ENCODE results near the gene BTRC.
A peak's percentile ranks its signal among the peaks of the same experiment; 100 is the strongest.

The BTRC gene

GRCh38 chr10:101573885-101574753, 220.2 kb downstream of the BTRC start:
- no peak for TF ChIP-seq CTCF (IDR thresholded peaks at IDR 0.05; ENCODE audit: low read depth, low read length)
- no peak overlapping the region for H3K4me3 ChIP-seq (replicated peaks in 1 of 2; ENCODE audit: low read depth in 2 of 2, low read length in 2 of 2)
- no peak for DNase-seq (ENCODE audit: low read depth in 2 of 2)

- H3K4me3 ChIP-seq (replicated peaks in 1 of 2; ENCODE audit: low read depth in 2 of 2, low read length in 2 of 2): no peak overlapping the region
- no peak for DNase-seq (ENCODE audit: low read depth in 2 of 2)
- no peak for TF ChIP-seq CTCF (IDR thresholded peaks at IDR 0.05; ENCODE audit: low read depth, low read length)
These were observed 221.1 kb downstream of the BTRC start for GRCh38 chr10:101575091-101575490.

DNA sequence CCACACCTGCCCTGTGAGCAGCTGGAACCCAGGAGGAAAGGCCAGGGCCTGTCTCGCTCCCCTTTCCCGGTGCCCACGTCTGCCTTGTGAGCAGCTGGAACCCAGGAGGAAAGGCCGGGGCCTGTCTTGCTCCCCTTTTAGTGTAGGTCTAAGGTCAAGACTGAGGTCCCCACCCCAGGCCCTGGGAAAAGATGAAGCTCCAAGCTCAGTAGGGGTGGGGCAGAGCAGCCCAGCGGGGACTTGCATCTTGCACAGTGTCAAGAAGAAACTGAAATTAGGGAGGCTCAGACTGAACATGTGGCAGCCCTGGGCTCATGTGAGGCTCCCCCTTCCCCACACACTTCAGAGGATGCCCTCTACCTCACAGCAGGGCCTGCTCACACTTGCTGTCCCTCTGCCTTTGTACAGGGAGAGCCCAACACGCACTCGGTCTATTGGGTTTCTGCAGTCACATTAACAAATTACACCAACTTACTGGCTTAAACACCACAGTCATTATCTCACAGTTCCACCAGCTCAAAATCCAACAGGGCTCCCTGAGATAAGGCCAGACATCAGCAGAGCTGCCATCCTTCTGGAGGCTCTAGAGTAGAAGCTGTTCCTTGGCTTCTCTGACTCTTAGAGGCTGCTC, 221.7 kb downstream of the BTRC start:
- no peak for DNase-seq (ENCODE audit: low read depth in 2 of 2)

DNA sequence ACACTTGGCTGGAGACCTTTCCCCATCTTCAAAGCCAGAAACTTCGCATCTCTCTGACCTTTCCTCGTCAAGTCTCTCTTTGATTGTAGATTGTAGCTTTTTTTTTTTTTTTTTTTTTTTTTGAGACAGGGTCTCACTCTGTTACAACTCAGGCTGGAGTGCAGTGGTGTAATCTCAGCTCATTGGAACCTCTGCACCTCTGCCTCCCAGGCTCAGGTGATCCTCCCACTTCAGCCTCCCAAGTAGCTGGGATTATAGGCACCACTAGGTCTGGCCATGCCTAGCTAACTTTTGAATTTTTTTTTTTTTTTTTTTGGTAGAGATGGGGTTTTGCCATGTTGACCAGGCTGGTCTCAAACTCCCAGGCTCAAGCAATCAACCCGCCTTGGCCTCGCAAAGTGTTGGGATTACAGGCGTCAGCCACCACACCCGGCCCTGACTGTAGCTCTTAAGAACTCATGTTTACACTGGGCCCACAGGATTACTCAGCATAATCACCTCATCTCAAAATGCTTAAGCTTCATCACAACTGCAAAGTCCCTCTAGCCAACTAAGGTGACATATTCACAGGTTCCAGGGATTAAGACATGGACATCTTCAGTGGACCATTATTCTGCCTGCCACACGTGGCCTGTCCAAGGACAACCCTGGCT, 222.4 kb downstream of the BTRC start:
- H3K4me3 ChIP-seq (replicated peaks in 1 of 2; ENCODE audit: low read depth in 2 of 2, low read length in 2 of 2): no peak overlapping the region
- TF ChIP-seq CTCF (IDR thresholded peaks at IDR 0.05; ENCODE audit: low read depth, low read length): no peak
- peak in 1 of 2 donors; percentile 55 for DNase-seq (ENCODE audit: low read depth in 2 of 2)

More for the DNA sequence above, 221.7 kb downstream of the BTRC start:
- TF ChIP-seq CTCF (IDR thresholded peaks at IDR 0.05; ENCODE audit: low read depth, low read length): no peak
- H3K4me3 ChIP-seq (replicated peaks in 1 of 2; ENCODE audit: low read depth in 2 of 2, low read length in 2 of 2): no peak overlapping the region

DNA sequence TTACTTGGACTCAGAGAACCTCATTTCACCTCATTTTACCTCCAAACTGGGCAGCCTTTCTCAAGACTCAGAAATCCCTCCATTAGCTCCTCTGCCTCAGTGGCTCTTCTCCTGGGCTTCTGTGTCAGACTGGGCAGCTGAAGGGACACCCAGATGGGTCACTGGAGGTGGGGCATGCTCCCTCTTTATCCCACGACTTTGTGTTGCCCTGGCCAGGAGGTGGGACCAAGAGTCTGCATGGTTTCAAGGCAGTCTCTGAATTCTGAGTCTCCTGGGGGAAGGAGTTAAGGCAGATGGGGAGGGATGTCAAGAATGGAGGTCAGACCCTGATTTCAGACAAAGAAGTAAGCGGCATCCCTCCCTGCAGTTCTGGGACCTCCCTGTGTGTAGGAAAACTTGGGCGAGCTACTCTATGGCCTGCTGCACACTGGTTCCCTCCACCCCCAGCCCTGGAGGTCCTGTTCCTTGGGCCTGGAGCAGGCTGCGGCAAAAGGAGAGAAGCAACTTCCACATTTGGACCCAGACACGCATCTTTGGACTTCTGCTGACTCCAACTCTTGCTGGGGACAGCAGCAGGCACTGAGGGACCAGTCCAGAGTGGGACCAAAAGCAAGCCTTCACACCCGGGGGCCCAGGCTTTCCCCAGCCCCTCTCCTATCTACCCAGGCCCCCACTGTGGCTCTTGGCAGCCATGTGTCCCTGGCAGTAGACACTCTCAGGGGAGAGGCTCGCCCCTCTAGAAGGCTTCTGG, 223.3 kb downstream of the BTRC start:
- no peak for TF ChIP-seq CTCF (IDR thresholded peaks at IDR 0.05; ENCODE audit: low read depth, low read length)
- no peak overlapping the region for H3K4me3 ChIP-seq (replicated peaks in 1 of 2; ENCODE audit: low read depth in 2 of 2, low read length in 2 of 2)
- DNase-seq (ENCODE audit: low read depth in 2 of 2): no peak

- H3K4me3 ChIP-seq (replicated peaks in 1 of 2; ENCODE audit: low read depth in 2 of 2, low read length in 2 of 2): no peak overlapping the region
- TF ChIP-seq CTCF (IDR thresholded peaks at IDR 0.05; ENCODE audit: low read depth, low read length): no peak
- no peak for DNase-seq (ENCODE audit: low read depth in 2 of 2)
These were observed 224.2 kb downstream of the BTRC start for GRCh38 chr10:101578192-101578591.

Measured in cardiac fibroblast (primary cell).